EL (cell line): ENCODE measurements around the gene ANKS1B.
"Not testable (repeated sequence)": the region's sequence is repeated elsewhere in the genome, so short reads cannot be mapped to it uniquely, and the experiment has no call there.

Experiments used
- DNase-seq: peaks from one replicate; pipeline ENCODE4 v3.0.0-alpha.2; 2016

The ANKS1B gene

DNA sequence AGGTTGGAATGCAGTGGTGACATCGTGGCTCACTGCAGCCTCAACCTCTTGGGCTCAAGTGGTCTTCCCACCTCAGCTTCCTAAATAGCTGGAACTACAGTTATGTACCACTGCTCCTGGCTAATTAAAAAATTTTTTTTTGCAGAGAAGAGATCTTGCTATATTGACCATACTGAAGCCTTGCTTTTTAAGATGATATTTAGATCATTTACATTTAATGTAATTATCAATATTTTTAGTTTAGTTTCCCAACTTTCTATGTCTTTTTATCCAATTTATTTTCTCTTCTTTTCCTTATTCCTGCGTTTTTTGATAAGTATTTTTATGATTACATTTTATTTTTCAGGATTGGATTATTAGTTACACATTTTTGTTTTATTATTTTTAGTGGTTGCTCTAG lies 999.6 kb downstream of the ANKS1B start:
- DNase-seq = no peak

DNA sequence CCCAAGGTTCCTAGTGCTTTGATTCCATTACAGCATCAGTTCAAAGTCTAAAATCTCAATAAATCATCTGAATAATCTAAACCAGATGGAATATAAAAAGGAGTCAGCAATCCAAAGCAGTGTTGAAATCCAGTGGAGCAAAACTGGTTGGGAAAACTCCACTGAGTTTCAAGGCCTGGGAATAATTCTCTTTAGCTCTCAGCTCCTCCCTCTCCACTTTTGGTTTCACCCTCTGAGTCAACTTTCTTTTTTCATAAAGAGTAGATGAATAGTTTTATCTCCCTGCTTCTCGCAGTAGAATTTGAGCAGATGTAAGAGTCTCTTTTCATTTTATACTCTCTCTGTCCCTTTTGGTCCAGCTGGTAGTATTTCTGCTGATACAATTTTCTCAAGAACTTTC lies 1001.1 kb downstream of the ANKS1B start:
- DNase-seq = no peak

DNA sequence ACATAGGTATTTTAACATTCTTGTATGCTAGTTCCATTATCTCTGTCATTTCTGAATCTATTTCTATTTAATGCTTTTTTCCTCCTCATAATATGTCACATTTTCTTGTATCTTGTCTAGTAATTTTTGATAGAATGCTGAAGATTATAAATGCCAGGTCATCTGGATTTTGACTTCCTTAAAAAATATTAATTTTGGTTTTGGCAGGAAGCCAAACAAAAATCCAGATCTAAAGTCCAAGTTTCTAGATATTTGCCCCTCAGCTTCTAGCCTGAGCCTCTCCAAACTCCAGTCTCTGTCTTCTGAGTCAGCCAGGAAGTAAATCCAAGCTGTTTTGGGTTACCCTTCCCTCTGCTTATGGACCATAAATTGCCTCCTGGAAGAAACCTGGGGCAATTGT lies 1004.2 kb downstream of the ANKS1B start:
- DNase-seq = no peak

DNA sequence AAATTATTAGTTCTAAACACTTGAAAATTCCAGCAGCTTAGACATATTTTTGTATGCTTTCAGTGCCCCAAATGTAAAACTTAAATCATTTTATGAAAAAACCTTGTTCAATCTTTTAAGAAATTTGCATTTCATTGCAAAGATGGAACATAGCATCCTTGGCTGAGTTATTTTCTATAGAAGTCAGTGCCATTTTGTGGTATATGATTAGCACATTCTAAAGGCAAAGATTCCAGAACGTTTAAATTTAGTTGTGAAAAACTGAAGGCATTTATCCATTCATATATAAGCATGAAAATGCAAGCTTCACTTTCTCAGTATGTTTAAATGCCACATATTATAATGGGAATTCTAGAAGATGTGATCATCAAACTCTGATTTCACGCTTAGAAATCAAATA lies 1007.5 kb downstream of the ANKS1B start:
- no peak for DNase-seq

DNA sequence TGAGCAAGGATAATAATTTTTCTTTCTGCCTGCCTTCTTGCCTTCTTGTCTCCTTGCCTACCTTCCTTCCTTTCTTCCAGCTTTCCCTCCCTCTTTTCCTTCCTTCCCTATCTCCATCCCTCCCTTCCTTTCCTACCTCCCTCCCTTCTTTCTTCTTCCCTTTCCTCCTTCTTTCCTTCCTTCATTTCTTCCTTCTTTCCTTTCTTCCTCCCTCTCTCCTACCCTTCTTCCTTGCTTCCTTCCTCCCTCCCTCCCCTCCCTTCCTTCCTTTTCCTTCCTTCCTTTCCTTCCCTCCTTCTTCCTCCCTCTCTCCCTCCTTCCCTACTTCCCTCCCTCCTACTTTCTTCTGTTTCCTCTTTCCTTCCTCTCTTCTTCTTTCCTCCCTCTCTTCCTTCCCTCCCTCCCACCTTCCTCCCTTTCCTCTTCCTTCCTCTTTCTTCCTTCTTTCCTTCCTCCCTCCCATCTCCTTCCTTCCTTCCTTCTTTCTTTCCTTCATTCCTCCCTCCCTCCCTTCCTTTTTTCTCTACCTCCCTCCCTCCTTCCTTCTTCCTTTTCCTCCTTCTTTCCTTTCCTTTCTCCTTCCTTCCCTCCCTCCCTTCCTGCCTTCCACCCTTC lies 1009.9 kb downstream of the ANKS1B start:
- DNase-seq = no peak

DNA sequence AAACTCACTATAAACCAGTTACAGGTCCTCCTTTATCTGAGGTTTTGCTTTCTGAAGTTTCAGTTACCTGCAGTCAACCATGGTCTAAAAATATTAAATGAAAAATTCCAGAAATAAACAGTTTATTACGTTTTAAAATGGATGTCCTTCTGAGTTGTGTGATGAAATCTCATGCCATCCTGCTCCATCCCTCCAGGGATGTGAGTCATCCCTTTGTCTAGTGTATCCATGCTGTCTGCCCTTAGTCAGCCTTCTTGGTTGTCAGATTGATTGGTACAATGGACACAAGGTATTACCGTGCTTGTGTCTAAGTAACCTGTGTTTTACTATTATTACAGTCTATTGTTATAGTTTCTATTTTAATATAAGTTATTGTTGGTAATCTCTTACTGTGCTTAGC lies 1011.3 kb downstream of the ANKS1B start:
- DNase-seq = peak; percentile 37

DNA sequence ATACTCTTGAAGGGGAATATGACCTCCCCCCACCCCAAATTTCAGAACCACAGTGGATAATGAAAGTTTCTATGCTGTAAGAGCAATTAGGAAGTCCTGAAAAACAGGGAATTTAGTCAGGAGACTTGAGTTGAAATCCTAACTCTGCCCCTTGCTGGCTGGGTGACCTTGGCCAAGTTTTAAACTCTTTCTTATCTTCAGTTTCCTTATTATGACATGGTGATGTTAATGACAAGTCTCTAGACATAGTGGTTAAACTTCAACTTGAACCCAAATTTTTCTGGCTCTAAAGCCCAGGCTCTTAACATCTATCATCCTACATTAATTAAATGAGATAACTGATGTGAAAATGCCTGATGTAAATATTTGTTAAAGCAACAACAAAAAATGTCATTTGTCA lies 1013.8 kb downstream of the ANKS1B start:
- no peak for DNase-seq

DNA sequence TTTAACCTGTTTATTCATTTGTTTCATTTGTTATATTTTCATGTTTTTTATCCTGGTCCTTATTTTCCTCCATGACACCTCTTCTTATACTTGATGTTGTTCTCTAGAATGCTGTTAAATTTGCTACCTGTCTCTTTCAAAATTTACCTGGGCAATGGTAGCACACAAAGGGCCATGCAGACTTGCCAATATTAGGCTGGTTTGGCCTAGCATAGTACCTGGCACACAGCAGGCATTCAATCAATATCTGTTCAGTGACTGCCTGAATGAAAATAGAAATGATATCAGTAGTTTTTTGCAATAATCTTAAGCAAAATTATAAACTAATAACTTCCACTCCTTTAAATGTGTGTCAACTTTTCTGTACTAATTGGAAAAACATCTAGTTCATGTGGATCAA lies 1014.5 kb downstream of the ANKS1B start:
- DNase-seq = no peak

DNA sequence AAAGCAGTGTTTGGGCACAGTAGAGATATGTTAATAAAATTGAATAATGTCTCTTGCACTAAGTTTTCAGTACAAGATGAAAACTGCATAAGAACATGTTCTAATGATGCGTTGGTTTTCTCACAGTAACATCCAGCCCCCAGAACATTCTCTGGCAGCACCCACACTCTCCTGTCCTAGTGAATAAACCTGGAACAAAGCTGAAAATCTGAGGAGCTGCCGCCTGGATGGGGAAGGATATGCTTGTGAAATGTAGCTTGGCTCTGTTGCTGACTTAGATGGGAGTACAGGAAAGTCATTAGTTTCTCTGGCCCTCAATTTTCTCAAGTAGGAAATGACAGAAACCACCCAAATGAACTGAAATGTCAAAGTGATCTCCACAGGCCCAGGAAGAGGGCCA lies 1015.8 kb downstream of the ANKS1B start:
- no peak for DNase-seq

DNA sequence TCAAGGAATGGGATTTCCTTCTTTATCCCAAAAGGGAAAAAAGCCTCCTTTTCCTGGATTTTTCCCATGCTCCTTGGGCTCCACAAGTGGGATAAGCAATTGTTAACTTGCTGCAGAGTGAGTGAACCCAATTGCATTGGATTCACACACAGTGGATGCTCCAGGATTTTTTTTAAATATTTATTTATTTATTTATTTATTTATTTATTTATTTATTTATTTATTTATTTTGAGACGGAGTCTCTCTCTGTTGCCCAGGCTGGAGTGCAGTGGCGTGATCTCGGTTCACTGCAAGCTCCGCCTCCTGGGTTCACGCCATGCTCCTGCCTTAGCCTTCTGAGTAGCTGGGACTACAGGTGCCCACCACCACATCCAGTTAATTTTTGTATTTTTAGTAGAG lies 1027.6 kb downstream of the ANKS1B start:
- DNase-seq = not testable (repeated sequence)

DNA sequence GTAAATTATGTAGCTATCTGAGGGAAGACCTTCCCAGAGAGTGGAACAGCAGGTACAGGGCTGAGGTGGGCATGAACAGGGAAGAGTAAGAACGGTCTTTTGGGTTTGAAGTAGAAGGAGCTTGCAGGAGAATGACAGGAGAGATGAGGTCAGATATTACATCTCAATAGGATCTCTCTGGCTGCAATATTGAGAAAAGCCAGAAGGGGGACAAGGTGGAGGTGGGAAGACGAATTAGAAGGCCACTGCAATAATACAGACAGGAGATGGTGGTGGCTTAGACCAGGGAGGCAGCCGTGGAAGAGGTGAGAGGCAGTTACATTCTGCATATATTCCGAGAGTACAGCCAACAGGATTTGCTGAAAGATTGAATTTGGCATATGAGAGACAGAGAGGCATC lies 1029.5 kb downstream of the ANKS1B start:
- peak; percentile 16 for DNase-seq

DNA sequence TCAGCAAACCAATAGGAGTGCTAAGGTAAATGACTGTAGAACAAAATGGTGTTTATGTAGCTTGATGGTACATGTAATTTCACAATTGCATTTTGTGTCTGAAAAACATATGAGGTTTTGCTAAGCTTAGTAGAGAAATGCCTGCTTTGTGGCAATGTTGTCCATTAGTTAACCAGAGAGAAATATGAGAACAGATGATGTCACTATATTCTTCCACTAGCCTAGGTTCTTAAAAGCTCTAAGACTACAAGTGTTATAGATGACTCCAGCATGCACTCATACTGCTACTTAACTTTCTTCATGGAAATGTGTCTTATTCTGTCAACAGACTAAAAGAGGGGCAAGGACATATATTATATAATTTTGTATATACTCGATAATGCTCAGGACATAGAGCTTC lies 1030.2 kb downstream of the ANKS1B start:
- DNase-seq = no peak

DNA sequence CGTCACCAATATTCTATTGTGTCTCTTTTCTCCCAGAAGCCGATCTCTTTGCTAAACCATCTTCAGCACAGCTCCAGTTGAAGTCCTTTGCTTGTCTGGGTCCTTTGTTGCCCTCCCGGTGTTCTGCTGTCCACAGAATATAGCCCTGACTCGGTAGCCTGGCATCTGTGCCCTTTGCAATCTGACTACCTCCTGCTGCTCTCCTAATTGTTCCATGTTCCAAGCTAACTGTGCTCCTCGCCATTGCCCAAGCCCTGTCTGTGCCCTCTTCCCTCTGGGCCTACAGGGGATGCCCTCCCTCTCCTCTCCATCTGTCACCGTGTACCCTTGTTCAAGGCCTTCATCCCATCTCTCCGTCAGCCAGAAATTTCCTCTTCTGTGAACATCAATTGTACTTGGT lies 1033.3 kb downstream of the ANKS1B start:
- no peak for DNase-seq

DNA sequence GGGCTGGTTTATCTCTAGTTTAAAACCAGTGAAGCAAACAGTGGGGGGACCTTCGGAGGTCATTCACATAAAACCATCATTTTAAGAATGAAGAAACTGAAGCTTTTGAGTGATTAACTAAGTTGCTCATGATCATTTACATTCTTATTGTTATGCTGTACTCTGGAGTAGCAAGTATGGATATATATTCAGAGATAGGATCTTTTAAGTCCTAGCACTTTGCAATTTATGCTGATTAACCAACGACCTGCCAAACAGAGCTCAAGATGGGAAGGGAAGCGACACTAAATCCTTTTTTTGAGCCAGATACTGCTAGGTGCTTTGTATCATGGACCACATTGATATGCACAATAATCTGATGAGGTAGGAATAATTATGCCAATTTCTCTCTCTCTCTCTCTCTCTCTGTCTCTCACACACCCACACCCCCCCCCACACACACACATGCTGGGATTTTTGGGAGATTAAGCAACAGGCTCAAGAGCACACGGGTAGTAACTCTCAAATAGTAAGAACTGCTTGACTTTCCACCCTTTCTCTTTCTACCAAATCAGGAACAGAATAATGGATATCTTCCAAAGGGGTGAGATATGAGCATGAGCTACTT lies 1036.3 kb downstream of the ANKS1B start:
- DNase-seq = no peak

DNA sequence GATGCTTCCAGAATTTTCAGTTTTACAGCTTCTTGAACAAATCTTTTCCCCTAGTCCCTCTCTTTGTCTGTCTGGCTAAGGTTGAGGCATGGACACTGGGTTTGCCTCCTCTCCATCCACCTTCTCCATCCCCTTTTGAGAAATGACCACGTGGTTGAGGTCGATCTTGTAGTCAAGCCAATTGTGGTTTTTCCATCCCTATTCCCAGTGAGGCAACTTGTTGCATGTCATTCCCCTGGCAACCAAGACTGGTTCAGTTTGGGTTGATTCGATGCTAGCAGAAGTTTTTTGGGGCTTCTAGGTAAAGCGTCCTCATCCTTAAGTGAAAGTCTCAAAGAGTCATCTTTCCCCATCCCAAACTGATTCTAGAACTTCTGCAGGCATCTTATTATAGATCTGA lies 1038.9 kb downstream of the ANKS1B start:
- DNase-seq = no peak

DNA sequence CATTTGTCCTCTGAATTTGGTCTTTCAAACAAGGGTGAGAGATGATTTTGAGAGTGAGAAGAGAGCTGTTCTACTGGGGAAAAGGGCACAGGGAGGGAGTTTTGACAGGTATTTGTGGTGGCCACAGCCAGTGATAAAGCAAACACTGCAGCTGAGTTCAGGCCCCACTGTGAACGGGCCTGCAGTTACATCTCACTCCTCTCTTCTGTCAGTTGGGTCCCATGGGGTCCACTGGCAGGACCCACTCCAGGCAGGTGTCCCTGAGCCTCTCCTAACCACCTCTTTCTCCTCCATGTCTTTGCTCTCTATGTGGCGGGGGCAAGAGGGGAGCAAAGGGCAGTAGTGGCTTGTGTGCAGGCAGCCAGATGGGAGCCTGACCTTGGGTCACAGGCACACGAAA lies 1044.8 kb downstream of the ANKS1B start:
- no peak for DNase-seq

DNA sequence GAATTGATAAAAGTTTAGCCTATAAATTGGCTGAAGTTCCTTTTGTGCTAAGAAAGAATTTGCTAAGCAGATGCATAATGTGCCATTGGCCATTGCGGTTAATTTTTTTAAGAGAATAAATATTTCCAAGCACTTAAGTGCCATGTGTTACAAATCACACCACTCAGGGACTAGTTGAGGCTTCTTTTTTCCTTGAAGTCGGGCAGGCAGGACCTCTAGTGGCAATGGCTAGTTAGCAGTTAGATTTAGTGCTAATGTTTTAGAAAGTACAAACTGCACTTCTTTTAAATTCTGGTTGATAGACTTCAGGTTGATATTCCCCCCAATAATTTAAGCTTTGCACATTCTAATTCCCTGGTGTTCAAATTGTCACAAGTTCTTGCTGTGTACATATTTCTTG lies 1045.4 kb downstream of the ANKS1B start:
- DNase-seq = peak; percentile 24

DNA sequence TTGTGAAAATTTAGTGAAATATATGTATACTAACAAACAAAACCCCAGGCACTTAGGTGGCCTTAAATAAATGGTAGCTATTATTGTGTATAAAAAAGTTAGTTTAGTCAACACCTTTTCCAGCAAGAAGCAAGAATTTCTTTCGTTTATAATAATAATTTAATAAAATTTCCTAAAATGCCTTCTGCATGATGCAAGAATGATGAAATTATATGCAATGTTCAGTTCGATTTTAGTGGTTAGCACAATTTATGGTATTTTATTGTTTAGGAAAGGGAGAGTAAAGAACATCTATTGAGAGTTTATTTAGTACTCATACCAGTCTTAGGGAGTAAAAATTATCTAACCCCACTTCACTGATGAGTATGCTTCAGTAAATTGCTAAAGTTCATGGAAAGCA lies 1048.9 kb downstream of the ANKS1B start:
- no peak for DNase-seq

DNA sequence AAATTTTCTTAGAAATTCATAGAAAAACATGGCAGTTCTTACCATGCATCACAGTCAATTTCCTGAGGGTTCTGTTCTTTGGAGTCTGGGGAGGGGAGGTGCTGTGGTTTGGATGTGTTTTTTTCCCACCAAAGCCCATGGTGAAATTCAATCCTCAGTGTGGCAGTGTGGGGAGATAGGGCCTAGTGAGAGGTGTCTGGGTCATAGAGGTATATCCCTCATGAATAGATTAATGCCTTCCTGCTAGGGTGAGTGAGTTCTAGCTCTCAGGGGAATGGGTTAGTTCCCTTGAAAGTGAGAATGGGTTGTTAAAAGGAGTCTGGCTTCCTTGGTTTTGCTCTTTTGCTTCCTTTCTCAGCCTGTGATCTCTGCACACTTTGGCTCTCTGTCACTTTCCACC lies 1061.9 kb downstream of the ANKS1B start:
- no peak for DNase-seq

DNA sequence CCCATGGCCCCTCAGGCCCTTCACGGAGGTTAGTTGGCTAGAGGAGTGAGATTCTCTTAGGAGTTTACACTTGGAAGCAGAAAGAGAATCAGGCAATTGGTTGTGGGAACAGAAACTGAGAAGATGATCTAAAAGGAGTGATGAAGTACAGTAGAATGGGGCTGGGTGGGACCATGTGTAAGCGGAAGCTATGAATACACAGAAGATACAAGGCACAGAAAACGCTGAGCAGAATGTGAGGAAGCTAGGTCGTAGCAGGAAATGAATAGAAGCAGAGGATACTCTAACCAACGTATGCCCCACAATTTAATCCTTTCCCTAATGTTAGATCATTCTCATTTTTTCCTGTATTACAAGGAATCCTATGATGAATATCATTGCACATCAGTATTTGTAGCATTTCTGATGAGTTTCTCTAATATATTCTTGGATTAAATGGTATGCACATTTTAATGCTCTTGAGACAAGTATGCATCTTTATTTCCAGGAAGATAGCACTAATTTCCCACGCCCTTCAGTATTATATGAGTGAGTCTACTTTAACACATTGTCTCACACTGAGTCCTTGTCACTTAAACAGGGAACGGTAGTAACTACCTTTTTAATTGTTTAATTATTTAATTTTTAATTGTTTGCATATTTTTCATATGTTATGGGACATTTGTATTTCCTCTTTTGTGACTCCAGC lies 1066.4 kb downstream of the ANKS1B start:
- DNase-seq = no peak

DNA sequence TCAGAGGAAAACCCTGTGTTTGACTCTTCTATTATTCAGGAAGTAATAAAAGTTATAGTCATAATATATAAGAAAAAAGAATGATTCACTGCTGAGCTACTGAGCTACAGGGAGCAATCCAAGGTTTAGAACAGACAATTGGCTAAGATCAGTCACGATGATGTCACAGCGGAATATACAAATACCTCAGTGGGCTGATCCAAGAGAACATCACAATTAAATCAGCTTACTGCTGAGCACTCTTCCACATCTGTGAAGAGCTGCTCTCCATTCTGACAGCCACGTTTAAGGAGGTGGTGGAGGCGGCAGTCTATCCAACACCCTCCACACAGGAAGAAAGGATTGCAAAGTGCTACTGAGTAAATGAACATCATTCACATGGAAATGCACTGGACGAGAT lies 1068.6 kb downstream of the ANKS1B start:
- no peak for DNase-seq

DNA sequence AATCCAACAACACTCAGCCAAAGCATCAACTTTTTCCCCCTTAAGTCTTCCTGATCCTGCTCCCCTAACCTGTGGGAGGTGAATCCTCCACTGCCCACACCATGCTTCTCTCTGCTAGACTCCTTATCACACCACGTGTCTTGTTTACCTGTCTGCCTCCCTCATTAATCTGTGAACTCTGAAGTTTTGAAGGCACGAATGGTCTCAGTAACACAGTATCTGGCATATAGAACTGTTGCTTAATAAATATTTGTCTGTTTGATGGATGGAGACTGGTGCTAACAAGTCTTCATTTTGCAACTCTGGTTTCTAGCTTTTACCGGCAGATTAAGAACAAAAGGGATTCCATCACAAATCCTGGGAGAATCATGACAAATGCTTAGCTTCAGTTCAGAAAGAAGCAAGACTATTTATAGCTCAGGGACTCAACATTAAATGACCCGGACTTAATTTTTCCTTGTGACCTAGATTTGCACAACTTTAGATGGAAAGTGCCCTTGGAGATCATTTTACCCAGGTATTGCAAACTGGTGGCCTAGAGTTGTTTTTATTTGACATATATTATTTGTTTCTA lies 1072.2 kb downstream of the ANKS1B start:
- no peak for DNase-seq

DNA sequence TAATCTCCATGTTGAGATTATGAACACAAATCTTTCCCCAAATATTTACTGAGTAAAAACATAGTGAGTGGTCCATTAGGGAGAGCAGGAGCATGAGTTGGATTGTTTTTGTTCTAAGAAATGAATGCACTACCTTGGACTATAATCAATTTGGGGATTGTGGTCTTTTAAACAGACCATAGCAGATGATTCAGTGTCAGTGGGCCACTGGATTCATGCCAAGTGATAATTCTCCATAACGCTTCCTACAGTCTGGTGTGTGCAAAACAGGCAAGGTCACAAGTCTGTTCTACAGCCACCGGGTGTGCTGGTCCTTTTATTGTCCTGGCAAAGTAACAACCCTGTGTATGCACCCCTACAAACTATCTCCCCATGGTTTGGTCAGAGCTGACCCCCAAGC lies 1073.3 kb downstream of the ANKS1B start:
- no peak for DNase-seq

DNA sequence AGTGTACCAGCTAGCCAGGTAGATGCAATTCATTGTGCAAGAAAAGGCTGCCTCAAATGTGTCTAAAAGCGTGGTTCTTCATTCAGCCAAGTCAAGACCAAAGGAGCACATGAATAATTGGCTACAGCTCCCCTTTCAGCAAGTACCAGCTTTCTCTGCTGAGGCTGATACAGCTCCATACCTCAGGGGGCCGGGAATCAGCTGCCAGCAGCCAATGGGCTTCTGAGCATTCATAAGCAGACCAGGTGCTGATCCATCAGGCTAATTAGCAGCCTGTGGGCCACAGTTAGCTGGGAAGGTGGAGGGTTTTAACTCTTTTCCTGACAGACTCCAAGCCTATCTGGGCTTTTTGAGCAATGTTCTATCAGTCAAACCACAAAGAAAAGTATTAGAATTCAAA lies 1075.0 kb downstream of the ANKS1B start:
- no peak for DNase-seq
